Ramos (cell line): ENCODE measurements around the gene TGFB1I1.
"Not testable (repeated sequence)": the region's sequence is repeated elsewhere in the genome, so short reads cannot be mapped to it uniquely, and the experiment has no call there.

Source experiments
- in situ Hi-C: fragments of 300-500 bp; cut with MboI; formaldehyde crosslinking; loops from one replicate; pipeline ENCODE4 v1.14.3; 2022; ENCODE audit warnings: low sequenced_read_pairs; ENCODE audit not compliant: unreplicated experiment

TGFB1I1 gene

GRCh38 chr16:31484491-31485171 lies 12.7 kb downstream of the TGFB1I1 start:
- in situ Hi-C loops, result no loop called here

GRCh38 chr16:31485571-31485970 lies 13.6 kb downstream of the TGFB1I1 start:
- in situ Hi-C loops, result no loop called here

GRCh38 chr16:31486045-31486444 lies 14.1 kb downstream of the TGFB1I1 start:
- in situ Hi-C loops, result no loop called here

GRCh38 chr16:31487071-31487719 lies 15.2 kb downstream of the TGFB1I1 start:
- in situ Hi-C loops, result no loop called here

- in situ Hi-C loops, result no loop called here
These were observed 15.9 kb downstream of the TGFB1I1 start for GRCh38 chr16:31487720-31488467.

- in situ Hi-C loops, result no loop called here
These were observed 16.7 kb downstream of the TGFB1I1 start for GRCh38 chr16:31488468-31489297.

GRCh38 chr16:31489298-31489564 lies 17.3 kb downstream of the TGFB1I1 start:
- in situ Hi-C loops, result no loop called here

- in situ Hi-C loops, result no loop called here
These were observed 17.9 kb downstream of the TGFB1I1 start for GRCh38 chr16:31489616-31490584.

- in situ Hi-C loops, result no loop called here
These were observed 19.9 kb downstream of the TGFB1I1 start for GRCh38 chr16:31491778-31492418.

- in situ Hi-C loops, result no loop called here
These were observed 21.7 kb downstream of the TGFB1I1 start for GRCh38 chr16:31493506-31494125.

- in situ Hi-C loops, result no loop called here
These were observed 24.7 kb downstream of the TGFB1I1 start for GRCh38 chr16:31496670-31497069.

- in situ Hi-C loops, result no loop called here
These were observed 26.5 kb downstream of the TGFB1I1 start for GRCh38 chr16:31498493-31498892.

- in situ Hi-C loops, result no loop called here
These were observed 28.0 kb downstream of the TGFB1I1 start for GRCh38 chr16:31499928-31500327.

GRCh38 chr16:31501226-31501965 lies 29.4 kb downstream of the TGFB1I1 start:
- in situ Hi-C loops, result no loop called here

GRCh38 chr16:31501966-31502348 lies 30.0 kb downstream of the TGFB1I1 start:
- in situ Hi-C loops, result no loop called here

GRCh38 chr16:31502981-31503380 lies 31.0 kb downstream of the TGFB1I1 start:
- in situ Hi-C loops, result no loop called here

GRCh38 chr16:31503555-31503954 lies 31.6 kb downstream of the TGFB1I1 start:
- in situ Hi-C loops, result not testable (repeated sequence)

- in situ Hi-C loops, result no loop called here
These were observed 32.2 kb downstream of the TGFB1I1 start for GRCh38 chr16:31504159-31504558.
